Trophoblast cell (in vitro differentiated cells and primary cell): ENCODE data around the gene WNT9A.

Experiments
- DNase-seq, 2 donors: peaks; one replicate each; pipeline ENCODE4 v3.0.0-alpha.2; 2016
- H2AFZ ChIP-seq: 2 replicates; pipeline ENCODE4 v1.6.1; 2013; ENCODE audit warnings: low read length, moderate library complexity, mild to moderate bottlenecking; ENCODE audit not compliant: insufficient read depth, poor library complexity
- H2AK5ac ChIP-seq: 2 replicates; pipeline ENCODE4 v1.6.1; 2013; ENCODE audit warnings: mild to moderate bottlenecking, low read length
- H2BK120ac ChIP-seq: 2 replicates; pipeline ENCODE4 v1.6.1; 2013; ENCODE audit warnings: low read length, mild to moderate bottlenecking, moderate library complexity; ENCODE audit not compliant: insufficient read depth, poor library complexity
- H2BK12ac ChIP-seq: 2 replicates; pipeline ENCODE4 v1.6.1; 2013; ENCODE audit warnings: mild to moderate bottlenecking, low read length, moderate library complexity
- H2BK5ac ChIP-seq: 2 replicates; pipeline ENCODE4 v1.6.1; 2013; ENCODE audit warnings: low read length, low read depth, moderate library complexity, mild to moderate bottlenecking; ENCODE audit not compliant: poor library complexity
- H3K14ac ChIP-seq: 2 replicates; pipeline ENCODE4 v1.6.1; 2013; ENCODE audit warnings: mild to moderate bottlenecking, low read length
- H3K18ac ChIP-seq: 2 replicates; pipeline ENCODE4 v1.6.1; 2013; ENCODE audit warnings: mild to moderate bottlenecking, low read length
- H3K23ac ChIP-seq: 2 replicates; pipeline ENCODE4 v1.6.1; 2013; ENCODE audit warnings: low read length
- H3K27ac ChIP-seq: 2 replicates; pipeline ENCODE4 v1.5.1; 2013; ENCODE audit warnings: low read depth, mild to moderate bottlenecking, inconsistent platforms, low read length, moderate library complexity
- H3K27me3 ChIP-seq: 2 replicates; pipeline ENCODE4 v1.6.1; 2013; ENCODE audit warnings: inconsistent platforms, mild to moderate bottlenecking, low read length, moderate library complexity; ENCODE audit not compliant: insufficient read depth
- H3K36me3 ChIP-seq, 2 experiments: 1 replicate in 1 of 2; 2 replicates in 1 of 2; pipeline ENCODE4 v1.6.1; 2013; ENCODE audit warnings: low read length in 2 of 2, mild to moderate bottlenecking in 2 of 2, moderate library complexity in 1 of 2; ENCODE audit not compliant: insufficient read depth in 2 of 2, control insufficient read depth in 1 of 2
- H3K4ac ChIP-seq: 2 replicates; pipeline ENCODE4 v1.6.1; 2013; ENCODE audit warnings: low read depth, mild to moderate bottlenecking, low read length, moderate library complexity
- H3K4me1 ChIP-seq, 2 experiments: 1 replicate in 1 of 2; 2 replicates in 1 of 2; pipeline ENCODE4 v1.6.1; 2013; ENCODE audit warnings: low read length in 2 of 2, mild to moderate bottlenecking in 2 of 2, moderate library complexity in 1 of 2; ENCODE audit not compliant: insufficient read depth in 2 of 2, control insufficient read depth in 1 of 2
- H3K4me2 ChIP-seq: 2 replicates; pipeline ENCODE4 v1.6.1; 2013; ENCODE audit warnings: inconsistent platforms, mild to moderate bottlenecking, low read length, moderate library complexity
- H3K4me3 ChIP-seq: 2 replicates; pipeline ENCODE4 v1.5.1; 2013; ENCODE audit warnings: mild to moderate bottlenecking, low read depth, low read length, inconsistent platforms
- H3K79me1 ChIP-seq: one replicate; pipeline ENCODE4 v1.6.1; 2013; ENCODE audit warnings: low read length
- H3K79me2 ChIP-seq: 2 replicates; pipeline ENCODE4 v1.6.1; 2013; ENCODE audit warnings: low read length, mild to moderate bottlenecking; ENCODE audit not compliant: control insufficient read depth, insufficient read depth, poor library complexity
- H3K9ac ChIP-seq: 2 replicates; pipeline ENCODE4 v1.6.1; 2013; ENCODE audit warnings: mild to moderate bottlenecking, low read length
- H3K9me3 ChIP-seq: 2 replicates; pipeline ENCODE4 v1.6.1; 2013; ENCODE audit warnings: low read depth, mild to moderate bottlenecking, control low read depth, inconsistent platforms, low read length; ENCODE audit not compliant: insufficient read depth
- H4K12ac ChIP-seq: 2 replicates; pipeline ENCODE4 v1.6.1; 2013; ENCODE audit warnings: low read depth, mild to moderate bottlenecking, low read length, moderate library complexity
- H4K8ac ChIP-seq: 2 replicates; pipeline ENCODE4 v1.6.1; 2013; ENCODE audit warnings: low read depth, mild to moderate bottlenecking, low read length, moderate library complexity
- H4K91ac ChIP-seq: one replicate; pipeline ENCODE4 v1.6.1; 2013; ENCODE audit warnings: low read depth, mild to moderate bottlenecking, low read length, moderate library complexity
- WGBS: extraction: QIAGEN DNeasy Blood & Tissue Kit; methylation state at CpG from one replicate; pipeline ENCODE4 v1.1.7; 2013; ENCODE audit warnings: missing lambda C conversion rate; ENCODE audit not compliant: insufficient read length, insufficient coverage; ENCODE audit errors: extremely low coverage; 5-methylcytosine and 5-hydroxymethylcytosine counted together

Gene WNT9A

GRCh38 chr1:227942021-227942715, 5.6 kb downstream of the WNT9A start:
- no CpG with 5 or more reads among the region's 15 CpGs for WGBS
- Histone ChIP-seq H3K4me3 (no peak overlapping the region), H3K23ac (no peak overlapping the region)

GRCh38 chr1:227941509-227942020, 6.2 kb downstream of the WNT9A start:
- H3K9me3 ChIP-seq, result peaks cover 6% of the 10 kb centered on the region

More at GRCh38 chr1:227942021-227942715, 5.6 kb downstream of the WNT9A start:
- no peak for DNase-seq
- Histone ChIP-seq H4K8ac (no peak overlapping the region), H3K27ac (no peak overlapping the region), H3K4ac (peak overlapping the region; percentile 2), H3K9me3 (peaks cover 5% of the 10 kb centered on the region), H3K79me2 (peaks cover 6% of the 10 kb centered on the region), H2AFZ (no peak overlapping the region), H4K12ac (no peak overlapping the region), H3K4me2 (no peak overlapping the region), H4K91ac (peak overlapping the region; percentile 21), H3K14ac (no peak overlapping the region), H3K79me1 (peaks cover 13% of the 10 kb centered on the region), H3K18ac (peak overlapping the region; percentile 44), H2BK5ac (no peak overlapping the region), H3K27me3 (no peaks in the 10 kb centered on the region), H3K36me3 (peaks cover 3 to 4% of the 10 kb centered on the region in 2 experiments), H3K4me1 (peaks cover 41 to 64% of the 10 kb centered on the region in 2 experiments), H3K9ac (no peak overlapping the region), H2BK120ac (no peak overlapping the region), H2AK5ac (no peak overlapping the region), H2BK12ac (no peak overlapping the region)

GRCh38 chr1:227940791-227941241, 6.9 kb downstream of the WNT9A start:
- no peak overlapping the region for H2BK120ac ChIP-seq
- H2BK5ac ChIP-seq, result no peak overlapping the region
- no peak overlapping the region for H4K8ac ChIP-seq
- H3K23ac ChIP-seq, result no peak overlapping the region
- no peak overlapping the region for H2BK12ac ChIP-seq
- no peak overlapping the region for H3K9ac ChIP-seq
- no peak overlapping the region for H4K91ac ChIP-seq
- no peak overlapping the region for H3K14ac ChIP-seq
- no peak for DNase-seq
- H4K12ac ChIP-seq, result no peak overlapping the region
- WGBS, result no CpG with 5 or more reads among the region's 17 CpGs
- peaks cover 5% of the 10 kb centered on the region for H3K79me2 ChIP-seq
- no peak overlapping the region for H3K4me2 ChIP-seq
- H3K9me3 ChIP-seq, result peaks cover 8% of the 10 kb centered on the region
- peaks cover 41 to 65% of the 10 kb centered on the region in 2 experiments for H3K4me1 ChIP-seq
- peaks cover 3 to 9% of the 10 kb centered on the region in 2 experiments for H3K36me3 ChIP-seq
- no peak overlapping the region for H3K18ac ChIP-seq
- peaks cover 10% of the 10 kb centered on the region for H3K79me1 ChIP-seq
- no peak overlapping the region for H3K27ac ChIP-seq
- H3K4ac ChIP-seq, result no peak overlapping the region
- no peak overlapping the region for H2AK5ac ChIP-seq
- no peaks in the 10 kb centered on the region for H3K27me3 ChIP-seq
- no peak overlapping the region for H3K4me3 ChIP-seq
- H2AFZ ChIP-seq, result no peak overlapping the region

More at GRCh38 chr1:227941509-227942020, 6.2 kb downstream of the WNT9A start:
- Histone ChIP-seq H2BK5ac (no peak overlapping the region), H2AK5ac (no peak overlapping the region), H3K4me2 (no peak overlapping the region), H4K91ac (no peak overlapping the region), H3K4me1 (peaks cover 44 to 70% of the 10 kb centered on the region in 2 experiments), H3K79me2 (peaks cover 6% of the 10 kb centered on the region), H3K9ac (no peak overlapping the region), H4K12ac (no peak overlapping the region), H2BK12ac (no peak overlapping the region), H3K79me1 (peaks cover 10% of the 10 kb centered on the region), H3K27ac (no peak overlapping the region), H3K18ac (no peak overlapping the region), H3K4me3 (no peak overlapping the region), H3K4ac (no peak overlapping the region), H3K27me3 (no peaks in the 10 kb centered on the region), H3K36me3 (peaks cover 3 to 7% of the 10 kb centered on the region in 2 experiments), H2AFZ (no peak overlapping the region), H3K14ac (no peak overlapping the region), H2BK120ac (no peak overlapping the region), H3K23ac (no peak overlapping the region), H4K8ac (no peak overlapping the region)
- WGBS, result no CpG with 5 or more reads among the region's 15 CpGs
- DNase-seq, result peak in 1 of 2 donors; percentile 14

GRCh38 chr1:227939791-227940771, 7.7 kb downstream of the WNT9A start:
- Histone ChIP-seq H3K4me2 (no peak overlapping the region), H3K23ac (no peak overlapping the region), H2AK5ac (no peak overlapping the region), H2BK12ac (no peak overlapping the region), H4K8ac (no peak overlapping the region), H3K9ac (no peak overlapping the region), H3K4me3 (no peak overlapping the region), H3K18ac (peak overlapping the region; percentile 1), H3K79me1 (peaks cover 7% of the 10 kb centered on the region), H4K12ac (no peak overlapping the region), H3K27me3 (no peaks in the 10 kb centered on the region), H3K14ac (no peak overlapping the region), H3K4ac (no peak overlapping the region), H2BK120ac (no peak overlapping the region), H3K79me2 (peaks cover 1% of the 10 kb centered on the region), H3K36me3 (peaks cover 3 to 11% of the 10 kb centered on the region in 2 experiments), H3K4me1 (peaks cover 35 to 58% of the 10 kb centered on the region in 2 experiments), H3K9me3 (peaks cover 10% of the 10 kb centered on the region), H2BK5ac (no peak overlapping the region), H4K91ac (no peak overlapping the region), H2AFZ (no peak overlapping the region), H3K27ac (no peak overlapping the region)
- WGBS, result no CpG with 5 or more reads among the region's 20 CpGs
- DNase-seq, result no peak
